Mammary epithelial cell (primary cell): ENCODE measurements around the gene PALD1.

Source experiments
- EZH2 ChIP-seq: IDR thresholded peaks from 2 replicates; pipeline ENCODE4 v1.6.1; 2012; ENCODE audit warnings: low read length, inconsistent platforms, borderline replicate concordance
- TF ChIP-seq, protein P1 (sequence below), 2 donors: IDR thresholded peaks in 1 of 2; conservative IDR thresholded peaks in 1 of 2; 2 replicates each; pipeline ENCODE4 v1.5.1; 2011 to 2012; ENCODE audit warnings: inconsistent platforms in 2 of 2, low read length in 2 of 2, mild to moderate bottlenecking in 2 of 2, control low read depth in 1 of 2, low read depth in 1 of 2; ENCODE audit not compliant: insufficient read depth in 1 of 2; ENCODE audit errors: extremely low read depth in 1 of 2

DNA sequence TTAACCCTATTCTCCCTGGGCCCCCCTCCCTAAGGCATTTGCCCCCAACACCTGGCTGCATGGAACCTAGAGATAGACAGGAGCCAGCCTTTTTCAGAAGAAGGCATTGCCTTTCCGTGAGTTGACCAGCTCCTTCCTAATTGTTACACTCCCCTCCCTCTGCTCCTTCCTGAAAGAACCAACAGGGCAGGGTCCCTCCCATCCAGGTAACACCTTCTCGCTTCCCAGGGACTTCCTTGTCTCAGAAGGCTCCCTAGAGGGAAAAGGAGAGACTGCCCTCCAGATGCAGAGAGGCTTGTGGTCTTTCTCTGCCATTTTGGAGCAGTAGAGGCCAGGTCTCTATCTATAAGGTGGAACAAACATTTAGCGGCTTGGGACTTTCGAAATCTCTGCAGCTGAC lies 31.9 kb downstream of the PALD1 start:
- TF ChIP-seq, protein P1, sequence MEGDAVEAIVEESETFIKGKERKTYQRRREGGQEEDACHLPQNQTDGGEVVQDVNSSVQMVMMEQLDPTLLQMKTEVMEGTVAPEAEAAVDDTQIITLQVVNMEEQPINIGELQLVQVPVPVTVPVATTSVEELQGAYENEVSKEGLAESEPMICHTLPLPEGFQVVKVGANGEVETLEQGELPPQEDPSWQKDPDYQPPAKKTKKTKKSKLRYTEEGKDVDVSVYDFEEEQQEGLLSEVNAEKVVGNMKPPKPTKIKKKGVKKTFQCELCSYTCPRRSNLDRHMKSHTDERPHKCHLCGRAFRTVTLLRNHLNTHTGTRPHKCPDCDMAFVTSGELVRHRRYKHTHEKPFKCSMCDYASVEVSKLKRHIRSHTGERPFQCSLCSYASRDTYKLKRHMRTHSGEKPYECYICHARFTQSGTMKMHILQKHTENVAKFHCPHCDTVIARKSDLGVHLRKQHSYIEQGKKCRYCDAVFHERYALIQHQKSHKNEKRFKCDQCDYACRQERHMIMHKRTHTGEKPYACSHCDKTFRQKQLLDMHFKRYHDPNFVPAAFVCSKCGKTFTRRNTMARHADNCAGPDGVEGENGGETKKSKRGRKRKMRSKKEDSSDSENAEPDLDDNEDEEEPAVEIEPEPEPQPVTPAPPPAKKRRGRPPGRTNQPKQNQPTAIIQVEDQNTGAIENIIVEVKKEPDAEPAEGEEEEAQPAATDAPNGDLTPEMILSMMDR (conservative IDR thresholded peaks at IDR 0.05 in 1 of 2, IDR thresholded peaks at IDR 0.05 in 1 of 2; ENCODE audit: extremely low read depth in 1 of 2, insufficient read depth in 1 of 2, low read depth in 1 of 2, low read length in 2 of 2) = no peak
- TF ChIP-seq EZH2 = no peak
